Fibroblast of skin of back (primary cell): ENCODE measurements around the gene TAS1R2. TPM values are rescaled to one million over a fixed set of nuclear protein-coding genes. Genes with fewer than 3 reads are reported as not detected.
A peak's percentile ranks its signal among the peaks of the same experiment; 100 is the strongest.

Source experiments
- DNase-seq: peaks from one replicate; pipeline ENCODE4 v3.0.0-alpha.2; 2013
- polyA plus RNA-seq, 2 experiments: library from polyadenylated mRNA; unstranded; fragments of 120-200 nt; gene quantifications; one replicate each; pipeline ENCODE4 v1.2.1, GENCODE V29; 2013; ENCODE audit not compliant: insufficient read length in 2 of 2

Gene TAS1R2
- not detected for polyA plus RNA-seq (2013, experiment 1 of 2; ENCODE audit: insufficient read length)
- polyA plus RNA-seq (2013, experiment 2 of 2; ENCODE audit: insufficient read length): not detected

- DNase-seq: no peak
Observed at GRCh38 chr1:18859560-18859959, at the start of gene TAS1R2. TSS of gene TAS1R2 (minus strand) at chr1:18859660. CDS start at chr1:18859660, 0 bp downstream.

- DNase-seq: no peak
Observed at GRCh38 chr1:18907917-18908845, 48.7 kb upstream of the TAS1R2 start.

- peak; percentile 70 for DNase-seq
Observed at GRCh38 chr1:18907021-18907916, 47.8 kb upstream of the TAS1R2 start.

- no peak for DNase-seq
Observed at GRCh38 chr1:18903291-18903756, 43.9 kb upstream of the TAS1R2 start.

GRCh38 chr1:18902523-18903290, 43.2 kb upstream of the TAS1R2 start, which contains the start of gene ALDH4A1:
TSS of gene ALDH4A1 (minus strand) at chr1:18902555. CDS start at chr1:18902523, 32 bp downstream.
- peak; percentile 99 for DNase-seq

- peak; percentile 44 for DNase-seq
Observed at GRCh38 chr1:18901952-18902522, 42.6 kb upstream of the TAS1R2 start.

GRCh38 chr1:18901147-18901951, 41.9 kb upstream of the TAS1R2 start:
- DNase-seq: no peak

- DNase-seq: no peak
Observed at GRCh38 chr1:18900303-18900841, 40.9 kb upstream of the TAS1R2 start.

- no peak for DNase-seq
Observed at GRCh38 chr1:18899363-18900049, 40.0 kb upstream of the TAS1R2 start.

GRCh38 chr1:18898567-18898966, 39.1 kb upstream of the TAS1R2 start:
- DNase-seq: no peak

- DNase-seq: no peak
Observed at GRCh38 chr1:18895317-18895716, 35.9 kb upstream of the TAS1R2 start.

- DNase-seq: peak; percentile 54
Observed at GRCh38 chr1:18893120-18893519, 33.7 kb upstream of the TAS1R2 start.

GRCh38 chr1:18891858-18892257, 32.4 kb upstream of the TAS1R2 start:
- peak; percentile 45 for DNase-seq

GRCh38 chr1:18891426-18891780, 31.9 kb upstream of the TAS1R2 start:
- no peak for DNase-seq

- peak; percentile 52 for DNase-seq
Observed at GRCh38 chr1:18890706-18891425, 31.4 kb upstream of the TAS1R2 start.

- DNase-seq: peak; percentile 66
Observed at GRCh38 chr1:18886003-18886335, 26.5 kb upstream of the TAS1R2 start.

GRCh38 chr1:18885311-18886002, 26.0 kb upstream of the TAS1R2 start:
- no peak for DNase-seq

GRCh38 chr1:18884727-18885126, 25.3 kb upstream of the TAS1R2 start:
- DNase-seq: no peak

GRCh38 chr1:18884419-18884717, 24.9 kb upstream of the TAS1R2 start:
- no peak for DNase-seq
